Natural killer cell treated with Interleukin-12 subunit alpha and Interleukin-12 subunit beta and Interleukin-15 and Interleukin-18, amount 100 ng/mL, for 72 hours (primary cell): Measurements from ENCODE around the gene WNT11. TPM values are rescaled to one million over a fixed set of nuclear protein-coding genes. Genes with fewer than 3 reads are reported as not detected.

Source experiments
- ATAC-seq, 2 donors: fragments of 150-1000 bp; cut with Tn5 transposase in 1 of 2; sonication (Bioruptor Pico), chemical (Tn5 transposase) in 1 of 2; 2 replicates each; pipeline ENCODE4 v1.10.0; 2021
- DNase-seq: peaks from one replicate; pipeline ENCODE4 v3.0.0; 2022; ENCODE audit warnings: low spot score
- H3K27ac Mint-ChIP-seq, 2 donors: 1 replicate in 1 of 2; 2 replicates in 1 of 2; pipeline ENCODE4 v1.8.0; 2022; ENCODE audit warnings: mixed read lengths in 2 of 2, mild to moderate bottlenecking in 1 of 2, moderate library complexity in 1 of 2
- H3K27me3 Mint-ChIP-seq, 2 donors: 1 replicate in 1 of 2; 2 replicates in 1 of 2; pipeline ENCODE4 v1.8.0; 2022; ENCODE audit warnings: mixed read lengths in 2 of 2
- H3K36me3 Mint-ChIP-seq: one replicate; pipeline ENCODE4 v1.8.0; 2022; ENCODE audit warnings: mixed read lengths
- H3K4me1 Mint-ChIP-seq, 2 donors: 1 replicate in 1 of 2; 2 replicates in 1 of 2; pipeline ENCODE4 v1.8.0; 2022; ENCODE audit warnings: low read depth in 2 of 2, mixed read lengths in 2 of 2, mild to moderate bottlenecking in 1 of 2
- H3K4me3 Mint-ChIP-seq: one replicate; pipeline ENCODE4 v1.8.0; 2022; ENCODE audit warnings: mixed read lengths
- H3K9me3 Mint-ChIP-seq: 2 replicates; pipeline ENCODE4 v1.8.0; 2022; ENCODE audit warnings: mixed read lengths
- total RNA-seq, 2 donors: library from RNA; stranded (reverse); gene quantifications; one replicate each; pipeline ENCODE4 v1.2.3, GENCODE V29; 2022

Gene WNT11
- total RNA-seq, 2 donors from 2014 or later, result 0.57 to 1.7 TPM

- H3K36me3 Mint-ChIP-seq, result no peaks in the 10 kb centered on the region
- ATAC-seq, result no peak
- H3K27me3 Mint-ChIP-seq, result no peaks in the 10 kb centered on the region
- no peaks in the 10 kb centered on the region for H3K9me3 Mint-ChIP-seq
- peaks cover 13 to 17% of the 10 kb centered on the region in 2 donors for H3K4me1 Mint-ChIP-seq
- H3K27ac Mint-ChIP-seq, result no peak overlapping the region
- H3K4me3 Mint-ChIP-seq, result no peak overlapping the region
- no peak for DNase-seq
Measured at GRCh38 chr11:76177250-76177686, 29.0 kb downstream of the WNT11 start.

- Mint-ChIP-seq H3K36me3 (no peaks in the 10 kb centered on the region), H3K4me3 (no peak overlapping the region), H3K27ac (no peak overlapping the region), H3K4me1 (peaks cover 13 to 17% of the 10 kb centered on the region in 2 donors), H3K27me3 (no peaks in the 10 kb centered on the region), H3K9me3 (no peaks in the 10 kb centered on the region)
- DNase-seq (no peak), ATAC-seq (no peak)
Measured at GRCh38 chr11:76176463-76176862, 29.8 kb downstream of the WNT11 start.

GRCh38 chr11:76175783-76176182 is 30.5 kb downstream of the WNT11 start:
- ATAC-seq (no peak), DNase-seq (no peak)
- no peaks in the 10 kb centered on the region for H3K36me3 Mint-ChIP-seq
- H3K27me3 Mint-ChIP-seq, result no peaks in the 10 kb centered on the region
- H3K9me3 Mint-ChIP-seq, result no peaks in the 10 kb centered on the region
- no peak overlapping the region for H3K4me3 Mint-ChIP-seq
- H3K4me1 Mint-ChIP-seq, result peaks cover 13 to 17% of the 10 kb centered on the region in 2 donors
- no peak overlapping the region for H3K27ac Mint-ChIP-seq

- no peak for ATAC-seq
- Mint-ChIP-seq H3K9me3 (no peaks in the 10 kb centered on the region), H3K4me3 (no peak overlapping the region), H3K27me3 (no peaks in the 10 kb centered on the region), H3K4me1 (peaks cover 13 to 17% of the 10 kb centered on the region in 2 donors), H3K36me3 (no peaks in the 10 kb centered on the region), H3K27ac (no peak overlapping the region)
- DNase-seq, result no peak
Measured at GRCh38 chr11:76174330-76174729, 32.0 kb downstream of the WNT11 start.

- Mint-ChIP-seq H3K27me3 (no peaks in the 10 kb centered on the region), H3K4me1 (peaks cover 13 to 17% of the 10 kb centered on the region in 2 donors), H3K27ac (no peak overlapping the region), H3K4me3 (no peak overlapping the region), H3K36me3 (no peaks in the 10 kb centered on the region), H3K9me3 (no peaks in the 10 kb centered on the region)
- DNase-seq (no peak), ATAC-seq (no peak)
Measured at GRCh38 chr11:76173663-76174062, 32.6 kb downstream of the WNT11 start.

- no peaks in the 10 kb centered on the region for H3K36me3 Mint-ChIP-seq
- DNase-seq (no peak), ATAC-seq (no peak)
- no peak overlapping the region for H3K27ac Mint-ChIP-seq
- H3K4me1 Mint-ChIP-seq, result peaks cover 13 to 17% of the 10 kb centered on the region in 2 donors
- no peak overlapping the region for H3K4me3 Mint-ChIP-seq
- H3K27me3 Mint-ChIP-seq, result no peaks in the 10 kb centered on the region
- no peaks in the 10 kb centered on the region for H3K9me3 Mint-ChIP-seq
Measured at GRCh38 chr11:76172583-76172982, 33.7 kb downstream of the WNT11 start.

- DNase-seq (no peak), ATAC-seq (no peak)
- Mint-ChIP-seq H3K36me3 (no peaks in the 10 kb centered on the region), H3K9me3 (no peaks in the 10 kb centered on the region), H3K4me3 (no peak overlapping the region), H3K27ac (no peak overlapping the region), H3K4me1 (peaks cover 15 to 21% of the 10 kb centered on the region in 2 donors), H3K27me3 (no peaks in the 10 kb centered on the region)
Measured at GRCh38 chr11:76170468-76170867, 35.8 kb downstream of the WNT11 start.

- Mint-ChIP-seq H3K4me1 (peaks cover 14 to 19% of the 10 kb centered on the region in 2 donors), H3K36me3 (no peaks in the 10 kb centered on the region), H3K27me3 (no peaks in the 10 kb centered on the region), H3K9me3 (no peaks in the 10 kb centered on the region), H3K27ac (no peak overlapping the region), H3K4me3 (no peak overlapping the region)
- no peak for DNase-seq
- no peak for ATAC-seq
Measured at GRCh38 chr11:76169473-76169896, 36.8 kb downstream of the WNT11 start.

- H3K4me1 Mint-ChIP-seq, result peaks cover 4 to 8% of the 10 kb centered on the region in 2 donors
- no peak for DNase-seq
Measured at GRCh38 chr11:76167590-76167989, 38.7 kb downstream of the WNT11 start.

GRCh38 chr11:76166314-76166713 is 40.0 kb downstream of the WNT11 start:
- Mint-ChIP-seq H3K27ac (no peak overlapping the region), H3K27me3 (no peaks in the 10 kb centered on the region), H3K4me1 (peaks cover 10 to 16% of the 10 kb centered on the region in 2 donors), H3K9me3 (no peaks in the 10 kb centered on the region), H3K36me3 (no peaks in the 10 kb centered on the region), H3K4me3 (peak overlapping the region; percentile 10)
- ATAC-seq (peak; percentile 73 to 84), DNase-seq (no peak)

More at GRCh38 chr11:76167590-76167989, 38.7 kb downstream of the WNT11 start:
- Mint-ChIP-seq H3K4me3 (no peak overlapping the region), H3K9me3 (no peaks in the 10 kb centered on the region), H3K27me3 (no peaks in the 10 kb centered on the region), H3K36me3 (no peaks in the 10 kb centered on the region), H3K27ac (no peak overlapping the region)
- no peak for ATAC-seq

GRCh38 chr11:76164861-76165751 is 41.2 kb downstream of the WNT11 start:
- H3K27ac Mint-ChIP-seq, result no peak overlapping the region
- peaks cover 10 to 19% of the 10 kb centered on the region in 2 donors for H3K4me1 Mint-ChIP-seq
- no peak overlapping the region for H3K4me3 Mint-ChIP-seq
- DNase-seq, result no peak
- H3K9me3 Mint-ChIP-seq, result no peaks in the 10 kb centered on the region
- ATAC-seq, result no peak
- H3K36me3 Mint-ChIP-seq, result no peaks in the 10 kb centered on the region
- H3K27me3 Mint-ChIP-seq, result no peaks in the 10 kb centered on the region

- no peak for DNase-seq
- ATAC-seq, result no peak
- no peaks in the 10 kb centered on the region for H3K27me3 Mint-ChIP-seq
Measured at GRCh38 chr11:76164081-76164480, 42.2 kb downstream of the WNT11 start.

GRCh38 chr11:76163289-76163880 is 42.9 kb downstream of the WNT11 start:
- no peaks in the 10 kb centered on the region for H3K27me3 Mint-ChIP-seq
- no peaks in the 10 kb centered on the region for H3K36me3 Mint-ChIP-seq
- H3K27ac Mint-ChIP-seq, result no peak overlapping the region
- H3K4me1 Mint-ChIP-seq, result peaks cover 10 to 25% of the 10 kb centered on the region in 2 donors
- no peak overlapping the region for H3K4me3 Mint-ChIP-seq
- DNase-seq, result no peak
- no peak for ATAC-seq
- H3K9me3 Mint-ChIP-seq, result no peaks in the 10 kb centered on the region

More at GRCh38 chr11:76164081-76164480, 42.2 kb downstream of the WNT11 start:
- H3K27ac Mint-ChIP-seq, result no peak overlapping the region
- H3K4me1 Mint-ChIP-seq, result peaks cover 10 to 25% of the 10 kb centered on the region in 2 donors
- no peak overlapping the region for H3K4me3 Mint-ChIP-seq
- no peaks in the 10 kb centered on the region for H3K36me3 Mint-ChIP-seq
- no peaks in the 10 kb centered on the region for H3K9me3 Mint-ChIP-seq
